NT2/D1 (cell line): ENCODE results near the gene NGDN.

ENCODE experiments used
- SUZ12 ChIP-seq: IDR thresholded peaks from 2 replicates; pipeline ENCODE4 v1.6.1; 2011; ENCODE audit not compliant: insufficient read length, insufficient read depth; ENCODE audit errors: extremely low read depth
- YY1 ChIP-seq: IDR thresholded peaks from 2 replicates; pipeline ENCODE4 v1.6.1; 2011; ENCODE audit not compliant: insufficient read length, insufficient read depth
- ZNF274 ChIP-seq: IDR thresholded peaks from 2 replicates; pipeline ENCODE4 v1.6.1; 2011; ENCODE audit warnings: mild to moderate bottlenecking, low read depth, low read length

DNA sequence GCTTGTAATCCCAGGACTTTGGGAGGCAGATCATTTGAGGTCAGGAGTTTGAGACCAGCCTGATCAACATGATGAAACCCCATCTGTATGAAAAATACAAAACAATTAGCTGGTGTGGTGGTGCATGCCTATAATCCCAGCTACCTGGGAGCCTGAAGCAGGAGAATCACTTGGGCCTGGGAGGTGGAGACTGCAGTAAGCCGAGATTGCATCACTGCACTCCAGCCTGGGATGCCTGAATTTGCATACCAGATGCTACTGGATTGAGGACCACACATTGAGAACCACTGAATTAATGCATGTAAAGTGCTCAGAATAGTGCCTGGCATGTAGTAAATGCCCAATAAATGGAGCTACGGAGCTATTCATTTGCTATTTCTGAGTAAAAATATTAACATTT is 19.1 kb upstream of the NGDN start:
- TF ChIP-seq SUZ12 (no peak), ZNF274 (no peak), YY1 (no peak)
